ENCODE data around the gene SAMD4A.

- TF ChIP-seq EP300 (IDR thresholded peaks at IDR 0.05) (no peak), CTCF (IDR thresholded peaks at IDR 0.05) (no peak), POLR2A (IDR thresholded peaks at IDR 0.05) (no peak)
Observed at GRCh38 chr14:54695196-54695595, 128.3 kb downstream of the SAMD4A start.

Measured in tibial nerve (tissue), 4 donors.